Measurements from ENCODE around the gene EFHB. TPM values are rescaled to one million over a fixed set of nuclear protein-coding genes. Genes with fewer than 3 reads are reported as not detected.

Gene EFHB
- total and polyA plus RNA-seq, 2 of the 13 experiments (the other 11 are each of a cell fraction or from before 2014, with no cell fraction given): 0.15 to 0.42 TPM

DNA sequence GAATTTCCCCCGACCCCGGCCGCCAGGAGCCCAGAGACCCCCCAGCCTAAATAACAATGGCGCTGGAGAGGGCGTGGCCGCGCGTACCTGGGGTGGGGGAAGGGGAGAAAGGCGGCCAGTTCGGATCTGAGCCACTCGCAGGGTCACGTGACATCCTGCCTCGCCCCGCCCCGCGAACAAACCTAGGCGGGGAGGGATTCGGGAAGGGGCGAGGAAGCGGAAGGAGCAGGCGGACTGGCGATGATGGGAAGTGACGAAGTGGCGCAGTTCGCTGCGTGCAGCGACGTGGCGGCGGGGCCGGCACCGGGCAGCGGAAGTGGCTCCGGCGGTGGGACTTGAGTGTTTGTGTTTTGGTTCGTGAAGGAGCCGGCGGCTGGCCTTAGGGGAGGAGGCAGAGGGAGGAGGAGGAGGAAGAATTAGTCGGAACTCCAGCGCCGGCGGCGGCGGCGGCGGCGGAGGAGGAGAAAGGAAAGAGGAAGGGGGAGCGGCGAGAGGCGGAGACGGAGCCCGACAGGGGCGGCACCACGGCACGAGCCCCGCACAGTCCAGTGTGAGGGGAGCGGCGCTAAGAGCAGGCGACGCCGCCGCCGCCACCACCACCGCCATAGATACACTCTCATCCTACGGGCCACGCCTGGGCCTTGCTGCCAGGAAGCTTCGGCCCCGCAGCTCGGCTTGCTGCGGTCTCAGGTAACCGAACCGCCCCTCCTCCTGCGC is 13.0 kb upstream of the EFHB start, which contains the start of gene RAB5A (continued):
- no peak for TF ChIP-seq TCF12 (IDR thresholded peaks at IDR 0.05)
- TF ChIP-seq TCF12 (CRISPR knock-in tag; IDR thresholded peaks at IDR 0.05): no peak
- TF ChIP-seq, protein P1, sequence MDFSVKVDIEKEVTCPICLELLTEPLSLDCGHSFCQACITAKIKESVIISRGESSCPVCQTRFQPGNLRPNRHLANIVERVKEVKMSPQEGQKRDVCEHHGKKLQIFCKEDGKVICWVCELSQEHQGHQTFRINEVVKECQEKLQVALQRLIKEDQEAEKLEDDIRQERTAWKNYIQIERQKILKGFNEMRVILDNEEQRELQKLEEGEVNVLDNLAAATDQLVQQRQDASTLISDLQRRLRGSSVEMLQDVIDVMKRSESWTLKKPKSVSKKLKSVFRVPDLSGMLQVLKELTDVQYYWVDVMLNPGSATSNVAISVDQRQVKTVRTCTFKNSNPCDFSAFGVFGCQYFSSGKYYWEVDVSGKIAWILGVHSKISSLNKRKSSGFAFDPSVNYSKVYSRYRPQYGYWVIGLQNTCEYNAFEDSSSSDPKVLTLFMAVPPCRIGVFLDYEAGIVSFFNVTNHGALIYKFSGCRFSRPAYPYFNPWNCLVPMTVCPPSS (IDR thresholded peaks at IDR 0.05): 0 out of 2 replicates have a peak, but pooled peaks have one; percentile 54
- TF ChIP-seq NAIF1 (CRISPR knock-in tag; IDR thresholded peaks at IDR 0.05; ENCODE audit: borderline replicate concordance): no peak; the same call in 1 of the 2 replicates
- no peak for TF ChIP-seq RARG (CRISPR knock-in tag; IDR thresholded peaks at IDR 0.05; ENCODE audit: low read depth)
- TF ChIP-seq HNRNPL (IDR thresholded peaks at IDR 0.05; ENCODE audit: low read depth, low read length): 0 out of 2 replicates have a peak, but pooled peaks have one; percentile 25
- TF ChIP-seq ZNF343 (CRISPR knock-in tag; IDR thresholded peaks at IDR 0.05): no peak
- TF ChIP-seq CENPX (CRISPR knock-in tag; IDR thresholded peaks at IDR 0.05): no peak
- TF ChIP-seq HNF4A (CRISPR knock-in tag; IDR thresholded peaks at IDR 0.05): peak; percentile 26; the same call in 1 of the 2 replicates
- no peak for TF ChIP-seq HHEX (CRISPR knock-in tag; IDR thresholded peaks at IDR 0.05)
- no peak for TF ChIP-seq ZFP36L2 (CRISPR knock-in tag; IDR thresholded peaks at IDR 0.05)
- TF ChIP-seq, protein P2, sequence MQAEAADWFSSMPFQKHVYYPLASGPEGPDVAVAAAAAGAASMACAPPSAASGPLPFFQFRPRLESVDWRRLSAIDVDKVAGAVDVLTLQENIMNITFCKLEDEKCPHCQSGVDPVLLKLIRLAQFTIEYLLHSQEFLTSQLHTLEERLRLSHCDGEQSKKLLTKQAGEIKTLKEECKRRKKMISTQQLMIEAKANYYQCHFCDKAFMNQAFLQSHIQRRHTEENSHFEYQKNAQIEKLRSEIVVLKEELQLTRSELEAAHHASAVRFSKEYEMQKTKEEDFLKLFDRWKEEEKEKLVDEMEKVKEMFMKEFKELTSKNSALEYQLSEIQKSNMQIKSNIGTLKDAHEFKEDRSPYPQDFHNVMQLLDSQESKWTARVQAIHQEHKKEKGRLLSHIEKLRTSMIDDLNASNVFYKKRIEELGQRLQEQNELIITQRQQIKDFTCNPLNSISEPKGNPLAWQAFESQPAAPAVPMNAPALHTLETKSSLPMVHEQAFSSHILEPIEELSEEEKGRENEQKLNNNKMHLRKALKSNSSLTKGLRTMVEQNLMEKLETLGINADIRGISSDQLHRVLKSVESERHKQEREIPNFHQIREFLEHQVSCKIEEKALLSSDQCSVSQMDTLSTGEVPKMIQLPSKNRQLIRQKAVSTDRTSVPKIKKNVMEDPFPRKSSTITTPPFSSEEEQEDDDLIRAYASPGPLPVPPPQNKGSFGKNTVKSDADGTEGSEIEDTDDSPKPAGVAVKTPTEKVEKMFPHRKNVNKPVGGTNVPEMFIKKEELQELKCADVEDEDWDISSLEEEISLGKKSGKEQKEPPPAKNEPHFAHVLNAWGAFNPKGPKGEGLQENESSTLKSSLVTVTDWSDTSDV (CRISPR knock-in tag; IDR thresholded peaks at IDR 0.05): peak; percentile 6; the same call in 1 of the 2 replicates
- TF ChIP-seq, protein P3, sequence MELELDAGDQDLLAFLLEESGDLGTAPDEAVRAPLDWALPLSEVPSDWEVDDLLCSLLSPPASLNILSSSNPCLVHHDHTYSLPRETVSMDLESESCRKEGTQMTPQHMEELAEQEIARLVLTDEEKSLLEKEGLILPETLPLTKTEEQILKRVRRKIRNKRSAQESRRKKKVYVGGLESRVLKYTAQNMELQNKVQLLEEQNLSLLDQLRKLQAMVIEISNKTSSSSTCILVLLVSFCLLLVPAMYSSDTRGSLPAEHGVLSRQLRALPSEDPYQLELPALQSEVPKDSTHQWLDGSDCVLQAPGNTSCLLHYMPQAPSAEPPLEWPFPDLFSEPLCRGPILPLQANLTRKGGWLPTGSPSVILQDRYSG (CRISPR knock-in tag; IDR thresholded peaks at IDR 0.05): no peak
- TF ChIP-seq, protein P4, sequence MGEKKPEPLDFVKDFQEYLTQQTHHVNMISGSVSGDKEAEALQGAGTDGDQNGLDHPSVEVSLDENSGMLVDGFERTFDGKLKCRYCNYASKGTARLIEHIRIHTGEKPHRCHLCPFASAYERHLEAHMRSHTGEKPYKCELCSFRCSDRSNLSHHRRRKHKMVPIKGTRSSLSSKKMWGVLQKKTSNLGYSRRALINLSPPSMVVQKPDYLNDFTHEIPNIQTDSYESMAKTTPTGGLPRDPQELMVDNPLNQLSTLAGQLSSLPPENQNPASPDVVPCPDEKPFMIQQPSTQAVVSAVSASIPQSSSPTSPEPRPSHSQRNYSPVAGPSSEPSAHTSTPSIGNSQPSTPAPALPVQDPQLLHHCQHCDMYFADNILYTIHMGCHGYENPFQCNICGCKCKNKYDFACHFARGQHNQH (CRISPR knock-in tag; IDR thresholded peaks at IDR 0.05): peak; percentile 74; the same call in 1 of the 2 replicates
- TF ChIP-seq, protein P5, sequence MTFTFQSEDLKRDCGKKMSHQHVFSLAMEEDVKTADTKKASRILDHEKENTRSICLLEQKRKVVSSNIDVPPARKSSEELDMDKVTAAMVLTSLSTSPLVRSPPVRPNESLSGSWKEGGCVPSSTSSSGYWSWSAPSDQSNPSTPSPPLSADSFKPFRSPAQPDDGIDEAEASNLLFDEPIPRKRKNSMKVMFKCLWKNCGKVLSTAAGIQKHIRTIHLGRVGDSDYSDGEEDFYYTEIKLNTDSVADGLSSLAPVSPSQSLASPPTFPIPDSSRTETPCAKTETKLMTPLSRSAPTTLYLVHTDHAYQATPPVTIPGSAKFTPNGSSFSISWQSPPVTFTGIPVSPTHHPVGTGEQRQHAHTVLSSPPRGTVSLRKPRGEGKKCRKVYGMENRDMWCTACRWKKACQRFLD (CRISPR knock-in tag; IDR thresholded peaks at IDR 0.05; ENCODE audit: borderline replicate concordance): no peak
- no peak for TF ChIP-seq HES4 (CRISPR knock-in tag; IDR thresholded peaks at IDR 0.05; ENCODE audit: borderline replicate concordance)
- TF ChIP-seq, protein P6, sequence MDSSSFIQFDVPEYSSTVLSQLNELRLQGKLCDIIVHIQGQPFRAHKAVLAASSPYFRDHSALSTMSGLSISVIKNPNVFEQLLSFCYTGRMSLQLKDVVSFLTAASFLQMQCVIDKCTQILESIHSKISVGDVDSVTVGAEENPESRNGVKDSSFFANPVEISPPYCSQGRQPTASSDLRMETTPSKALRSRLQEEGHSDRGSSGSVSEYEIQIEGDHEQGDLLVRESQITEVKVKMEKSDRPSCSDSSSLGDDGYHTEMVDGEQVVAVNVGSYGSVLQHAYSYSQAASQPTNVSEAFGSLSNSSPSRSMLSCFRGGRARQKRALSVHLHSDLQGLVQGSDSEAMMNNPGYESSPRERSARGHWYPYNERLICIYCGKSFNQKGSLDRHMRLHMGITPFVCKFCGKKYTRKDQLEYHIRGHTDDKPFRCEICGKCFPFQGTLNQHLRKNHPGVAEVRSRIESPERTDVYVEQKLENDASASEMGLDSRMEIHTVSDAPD (CRISPR knock-in tag; IDR thresholded peaks at IDR 0.05): no peak
- no peak for TF ChIP-seq ZNF468 (CRISPR knock-in tag; IDR thresholded peaks at IDR 0.05)
- TF ChIP-seq TBX3 (IDR thresholded peaks at IDR 0.05; ENCODE audit: borderline replicate concordance): peak; percentile 68; the same call in 1 of the 2 replicates
- TF ChIP-seq PRMT3 (CRISPR knock-in tag; IDR thresholded peaks at IDR 0.05; ENCODE audit: borderline replicate concordance, low read depth): no peak
- no peak for TF ChIP-seq MATR3 (CRISPR knock-in tag; IDR thresholded peaks at IDR 0.05)

All from HepG2 (cell line).